Uterus (tissue), 4 donors: Measurements from ENCODE around the gene CLDN6. TPM values are rescaled to one million over a fixed set of nuclear protein-coding genes. Genes with fewer than 3 reads are reported as not detected.

Experiments used
- DNase-seq, 2 donors: peaks; one replicate each; pipeline ENCODE4 v3.0.0-alpha.2; 2019 to 2020
- H3K27ac ChIP-seq, 2 donors: fragments of 200-600 bp; sonication (generic); 1 replicate in 1 of 2; 2 replicates in 1 of 2; pipeline ENCODE4 v1.5.1; 2016 to 2018
- H3K27me3 ChIP-seq, 2 donors: fragments of 200-600 bp; sonication (generic); one replicate each; pipeline ENCODE4 v1.5.1; 2018 to 2019; ENCODE audit warnings: control low read depth in 1 of 2
- H3K36me3 ChIP-seq, 2 donors: fragments of 200-600 bp; sonication (generic); one replicate each; pipeline ENCODE4 v1.5.1; 2019; ENCODE audit warnings: control low read depth in 1 of 2
- H3K4me1 ChIP-seq, 2 donors: fragments of 200-600 bp; sonication (generic); one replicate each; pipeline ENCODE4 v1.5.1; 2018 to 2019; ENCODE audit warnings: control low read depth in 1 of 2
- H3K4me3 ChIP-seq, 2 donors: fragments of 200-600 bp; sonication (generic); 1 replicate in 1 of 2; 2 replicates in 1 of 2; pipeline ENCODE4 v1.5.1; 2018 to 2019; ENCODE audit warnings: mild to moderate bottlenecking in 1 of 2
- H3K9me3 ChIP-seq, 2 donors: fragments of 200-600 bp; sonication (generic); one replicate each; pipeline ENCODE4 v1.5.1; 2019; ENCODE audit warnings: control low read depth in 1 of 2
- POLR2A ChIP-seq, 2 donors: fragments of 450-650 bp; IDR thresholded peaks; one replicate each; pipeline ENCODE4 v1.6.1; 2016; ENCODE audit warnings: antibody characterized with exemption in 2 of 2, mild to moderate bottlenecking in 1 of 2, moderate library complexity in 1 of 2
- intact Hi-C: fragments of 100-400 bp; cut with DNase I; formaldehyde crosslinking; loops from one replicate; pipeline ENCODE4 v1.15.1; 2023; ENCODE audit warnings: low total_unique reads
- total RNA-seq, 4 donors: library from RNA; depleted of rRNA in 3 of 4; stranded (reverse); fragments of >200 nt in 3 of 4; gene quantifications; one replicate each; pipeline versions ENCODE4 v1.1.0 to v1.2.4, GENCODE V29; 2014 to 2023
- TF ChIP-seq, protein P1 (sequence below), 4 experiments: fragments of 200-600 bp in 2 of 4; fragments of 450-650 bp in 2 of 4; sonication (generic) in 2 of 4; IDR thresholded peaks; one replicate each; pipeline ENCODE4 v1.5.1; 2016 to 2019; ENCODE audit warnings: antibody characterized with exemption in 4 of 4, mild to moderate bottlenecking in 2 of 4, moderate library complexity in 1 of 4
- donor health status: DM: yes; HTN: yes; CAD: no.

The CLDN6 gene
- total RNA-seq, 4 donors from 2014 or later, result 4.1 TPM; not detected in 3

GRCh38 chr16:2985893-2986355 is 32.1 kb downstream of the CLDN6 start:
- Histone ChIP-seq H3K27me3 (no peaks in the 10 kb centered on the region), H3K4me3 (no peak overlapping the region), H3K9me3 (no peaks in the 10 kb centered on the region), H3K27ac (no peak overlapping the region), H3K36me3 (no peaks in the 10 kb centered on the region), H3K4me1 (peaks cover 0 to 6% of the 10 kb centered on the region in 2 donors)
- intact Hi-C loops, result no loop called here
- no peak for DNase-seq
- no peak for TF ChIP-seq POLR2A (IDR thresholded peaks at IDR 0.05)
- TF ChIP-seq, protein P1, sequence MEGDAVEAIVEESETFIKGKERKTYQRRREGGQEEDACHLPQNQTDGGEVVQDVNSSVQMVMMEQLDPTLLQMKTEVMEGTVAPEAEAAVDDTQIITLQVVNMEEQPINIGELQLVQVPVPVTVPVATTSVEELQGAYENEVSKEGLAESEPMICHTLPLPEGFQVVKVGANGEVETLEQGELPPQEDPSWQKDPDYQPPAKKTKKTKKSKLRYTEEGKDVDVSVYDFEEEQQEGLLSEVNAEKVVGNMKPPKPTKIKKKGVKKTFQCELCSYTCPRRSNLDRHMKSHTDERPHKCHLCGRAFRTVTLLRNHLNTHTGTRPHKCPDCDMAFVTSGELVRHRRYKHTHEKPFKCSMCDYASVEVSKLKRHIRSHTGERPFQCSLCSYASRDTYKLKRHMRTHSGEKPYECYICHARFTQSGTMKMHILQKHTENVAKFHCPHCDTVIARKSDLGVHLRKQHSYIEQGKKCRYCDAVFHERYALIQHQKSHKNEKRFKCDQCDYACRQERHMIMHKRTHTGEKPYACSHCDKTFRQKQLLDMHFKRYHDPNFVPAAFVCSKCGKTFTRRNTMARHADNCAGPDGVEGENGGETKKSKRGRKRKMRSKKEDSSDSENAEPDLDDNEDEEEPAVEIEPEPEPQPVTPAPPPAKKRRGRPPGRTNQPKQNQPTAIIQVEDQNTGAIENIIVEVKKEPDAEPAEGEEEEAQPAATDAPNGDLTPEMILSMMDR (IDR thresholded peaks at IDR 0.05), result no peak

DNA sequence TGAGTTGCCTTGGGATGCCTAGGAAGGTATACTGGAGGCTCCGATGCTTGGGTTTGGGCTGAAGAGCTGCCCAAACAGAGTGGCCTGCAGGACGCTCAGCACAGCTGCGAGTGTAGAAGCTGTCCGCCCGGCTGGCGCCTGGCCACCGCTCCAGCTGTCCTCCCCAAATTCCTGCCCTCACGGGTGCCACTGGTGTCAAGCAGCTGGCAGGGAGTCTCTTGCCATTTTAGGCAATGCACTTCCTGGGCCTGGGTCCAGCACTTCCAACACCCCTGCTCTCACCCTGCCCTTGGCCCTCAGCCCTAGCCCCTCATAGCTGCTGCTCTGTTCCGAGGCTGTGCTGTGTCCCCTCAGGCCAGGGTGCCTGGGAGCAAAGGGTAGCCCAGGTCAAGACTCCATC is 32.5 kb downstream of the CLDN6 start:
- Histone ChIP-seq H3K4me3 (no peak overlapping the region), H3K9me3 (no peaks in the 10 kb centered on the region), H3K27me3 (no peaks in the 10 kb centered on the region), H3K27ac (no peak overlapping the region), H3K4me1 (peaks cover 0 to 6% of the 10 kb centered on the region in 2 donors), H3K36me3 (no peaks in the 10 kb centered on the region)
- no peak for DNase-seq
- TF ChIP-seq, protein P1 (IDR thresholded peaks at IDR 0.05), result no peak
- no peak for TF ChIP-seq POLR2A (IDR thresholded peaks at IDR 0.05)
- intact Hi-C loops, result no loop called here

GRCh38 chr16:2983706-2984136 is 34.3 kb downstream of the CLDN6 start:
- Histone ChIP-seq H3K4me1 (peaks cover 0 to 13% of the 10 kb centered on the region in 2 donors), H3K27ac (no peak overlapping the region), H3K36me3 (no peaks in the 10 kb centered on the region), H3K27me3 (no peaks in the 10 kb centered on the region), H3K4me3 (no peak overlapping the region), H3K9me3 (no peaks in the 10 kb centered on the region)
- TF ChIP-seq, protein P1 (IDR thresholded peaks at IDR 0.05), result peak; percentile 64 to 96 (median 94)
- no peak for TF ChIP-seq POLR2A (IDR thresholded peaks at IDR 0.05)
- intact Hi-C loops, result no loop called here
- DNase-seq, result peak; percentile 63 to 85

- Histone ChIP-seq H3K4me3 (no peak overlapping the region), H3K4me1 (peaks cover 0 to 13% of the 10 kb centered on the region in 2 donors), H3K27me3 (no peaks in the 10 kb centered on the region), H3K9me3 (no peaks in the 10 kb centered on the region), H3K36me3 (no peaks in the 10 kb centered on the region), H3K27ac (no peak overlapping the region)
- no peak for DNase-seq
- intact Hi-C loops, result no loop called here
- no peak for TF ChIP-seq POLR2A (IDR thresholded peaks at IDR 0.05)
- TF ChIP-seq, protein P1 (IDR thresholded peaks at IDR 0.05), result no peak
Observed at GRCh38 chr16:2982402-2982801, 35.6 kb downstream of the CLDN6 start.

DNA sequence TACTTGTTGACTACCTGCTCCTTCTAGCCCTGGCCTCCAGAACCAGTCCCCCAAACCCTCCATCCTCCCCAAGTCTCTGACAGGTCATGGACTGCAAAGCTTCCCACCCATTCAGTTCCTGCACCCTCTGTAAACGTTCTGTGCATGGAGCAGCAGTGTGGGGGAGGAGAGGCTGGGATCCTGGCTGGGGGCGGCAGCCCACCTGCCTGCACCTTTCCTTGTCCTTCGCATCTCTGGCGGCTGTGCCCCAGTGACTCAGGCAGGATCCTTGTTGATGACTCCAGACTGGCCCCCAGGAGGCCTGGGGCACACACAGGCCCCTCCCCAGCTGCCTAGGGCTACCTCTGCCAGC is 36.1 kb downstream of the CLDN6 start:
- intact Hi-C loops, result no loop called here
- Histone ChIP-seq H3K9me3 (no peaks in the 10 kb centered on the region), H3K4me1 (peaks cover 0 to 13% of the 10 kb centered on the region in 2 donors), H3K4me3 (no peak overlapping the region), H3K36me3 (no peaks in the 10 kb centered on the region), H3K27ac (no peak overlapping the region), H3K27me3 (no peaks in the 10 kb centered on the region)
- no peak for TF ChIP-seq POLR2A (IDR thresholded peaks at IDR 0.05)
- TF ChIP-seq, protein P1 (IDR thresholded peaks at IDR 0.05), result no peak
- DNase-seq, result no peak
